ENCODE data around the gene ARHGAP45. TPM values are rescaled to one million over a fixed set of nuclear protein-coding genes. Genes with fewer than 3 reads are reported as not detected.
A peak's percentile ranks its signal among the peaks of the same experiment; 100 is the strongest.

ARHGAP45 gene
- total and polyA plus RNA-seq, 4 donors, result 3.3 to 27.5 (median 9.7) TPM

- 67% methylated on average over 22 of the region's 22 CpGs for WGBS
- peaks cover 4 to 17% (median 11%) of the 10 kb centered on the region in 4 donors for H3K36me3 ChIP-seq (ENCODE audit: control insufficient read depth in 4 of 4, insufficient read depth in 3 of 4, low read depth in 1 of 4, low read length in 3 of 4)
Observed at GRCh38 chr19:1130771-1131717, 64.1 kb downstream of the ARHGAP45 start.

More at GRCh38 chr19:1130771-1131717, 64.1 kb downstream of the ARHGAP45 start:
- H3K4me1 ChIP-seq (ENCODE audit: control insufficient read depth in 4 of 4, insufficient read depth in 4 of 4, low read length in 3 of 4), result peaks cover 0 to 4% (median 0%) of the 10 kb centered on the region in 4 donors
- peak overlapping the region; percentile 36 to 58 for H3K9ac ChIP-seq (ENCODE audit: low read depth in 1 of 2, low read length in 2 of 2)
- no peak for DNase-seq (ENCODE audit: low spot score)
- H3K27ac ChIP-seq (ENCODE audit: low read depth in 1 of 2, low read length in 2 of 2), result peak overlapping the region; percentile 83 to 91
- no peaks in the 10 kb centered on the region for H3K27me3 ChIP-seq (ENCODE audit: control insufficient read depth in 4 of 4, insufficient read depth in 4 of 4, low read length in 3 of 4)
- H3K4me3 ChIP-seq (ENCODE audit: low read depth in 1 of 3, low read length in 3 of 3), result peak overlapping the region; percentile 20 to 65 (median 49)
- no peaks in the 10 kb centered on the region for H3K9me3 ChIP-seq (ENCODE audit: control insufficient read depth in 4 of 4, low read length in 3 of 4)
- TF ChIP-seq EGR1 (IDR thresholded peaks at IDR 0.05; ENCODE audit: low read depth in 2 of 2), result no peak
- no peak for TF ChIP-seq SP1 (IDR thresholded peaks at IDR 0.05)
- TF ChIP-seq HNF4A (conservative IDR thresholded peaks at IDR 0.05), result no peak
- TF ChIP-seq NR2F2 (IDR thresholded peaks at IDR 0.05), result no peak
- no peak for TF ChIP-seq HNF4G (IDR thresholded peaks at IDR 0.05)
- TF ChIP-seq YY1 (IDR thresholded peaks at IDR 0.05), result no peak
- TF ChIP-seq, protein P1, sequence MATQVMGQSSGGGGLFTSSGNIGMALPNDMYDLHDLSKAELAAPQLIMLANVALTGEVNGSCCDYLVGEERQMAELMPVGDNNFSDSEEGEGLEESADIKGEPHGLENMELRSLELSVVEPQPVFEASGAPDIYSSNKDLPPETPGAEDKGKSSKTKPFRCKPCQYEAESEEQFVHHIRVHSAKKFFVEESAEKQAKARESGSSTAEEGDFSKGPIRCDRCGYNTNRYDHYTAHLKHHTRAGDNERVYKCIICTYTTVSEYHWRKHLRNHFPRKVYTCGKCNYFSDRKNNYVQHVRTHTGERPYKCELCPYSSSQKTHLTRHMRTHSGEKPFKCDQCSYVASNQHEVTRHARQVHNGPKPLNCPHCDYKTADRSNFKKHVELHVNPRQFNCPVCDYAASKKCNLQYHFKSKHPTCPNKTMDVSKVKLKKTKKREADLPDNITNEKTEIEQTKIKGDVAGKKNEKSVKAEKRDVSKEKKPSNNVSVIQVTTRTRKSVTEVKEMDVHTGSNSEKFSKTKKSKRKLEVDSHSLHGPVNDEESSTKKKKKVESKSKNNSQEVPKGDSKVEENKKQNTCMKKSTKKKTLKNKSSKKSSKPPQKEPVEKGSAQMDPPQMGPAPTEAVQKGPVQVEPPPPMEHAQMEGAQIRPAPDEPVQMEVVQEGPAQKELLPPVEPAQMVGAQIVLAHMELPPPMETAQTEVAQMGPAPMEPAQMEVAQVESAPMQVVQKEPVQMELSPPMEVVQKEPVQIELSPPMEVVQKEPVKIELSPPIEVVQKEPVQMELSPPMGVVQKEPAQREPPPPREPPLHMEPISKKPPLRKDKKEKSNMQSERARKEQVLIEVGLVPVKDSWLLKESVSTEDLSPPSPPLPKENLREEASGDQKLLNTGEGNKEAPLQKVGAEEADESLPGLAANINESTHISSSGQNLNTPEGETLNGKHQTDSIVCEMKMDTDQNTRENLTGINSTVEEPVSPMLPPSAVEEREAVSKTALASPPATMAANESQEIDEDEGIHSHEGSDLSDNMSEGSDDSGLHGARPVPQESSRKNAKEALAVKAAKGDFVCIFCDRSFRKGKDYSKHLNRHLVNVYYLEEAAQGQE (IDR thresholded peaks at IDR 0.05), result no peak
- no peak for TF ChIP-seq TAF1 (conservative IDR thresholded peaks at IDR 0.05)
- TF ChIP-seq RXRA (IDR thresholded peaks at IDR 0.05), result no peak
- no peak for TF ChIP-seq RAD21 (IDR thresholded peaks at IDR 0.05)
- TF ChIP-seq ZBTB33 (IDR thresholded peaks at IDR 0.05), result no peak
- no peak for TF ChIP-seq ATF3 (IDR thresholded peaks at IDR 0.05)
- no peak for TF ChIP-seq JUND (IDR thresholded peaks at IDR 0.05)
- TF ChIP-seq FOXA2 (IDR thresholded peaks at IDR 0.05), result no peak
- TF ChIP-seq FOXA1 (IDR thresholded peaks at IDR 0.05), result no peak
- TF ChIP-seq, protein P2, sequence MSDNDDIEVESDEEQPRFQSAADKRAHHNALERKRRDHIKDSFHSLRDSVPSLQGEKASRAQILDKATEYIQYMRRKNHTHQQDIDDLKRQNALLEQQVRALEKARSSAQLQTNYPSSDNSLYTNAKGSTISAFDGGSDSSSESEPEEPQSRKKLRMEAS (IDR thresholded peaks at IDR 0.05), result no peak
